Measurements from ENCODE around the gene HLA-F. TPM values are rescaled to one million over a fixed set of nuclear protein-coding genes. Genes with fewer than 3 reads are reported as not detected.
A peak's percentile ranks its signal among the peaks of the same experiment; 100 is the strongest.

HLA-F gene
- total RNA-seq, 1 donor from 2014 or later, result 7.8 TPM

GRCh38 chr6:29762781-29763214, 39.6 kb downstream of the HLA-F start:
- DNase-seq (ENCODE audit: low read depth), result peak; percentile 89

GRCh38 chr6:29763491-29764289, 40.5 kb downstream of the HLA-F start:
- peak; percentile 97 for DNase-seq (ENCODE audit: low read depth)

- DNase-seq (ENCODE audit: low read depth), result peak; percentile 55
Measured at GRCh38 chr6:29764422-29765196, 41.4 kb downstream of the HLA-F start.

GRCh38 chr6:29769336-29769735, 46.1 kb downstream of the HLA-F start:
- no peak for DNase-seq (ENCODE audit: low read depth)

- DNase-seq (ENCODE audit: low read depth), result no peak
Measured at GRCh38 chr6:29770306-29770705, 47.1 kb downstream of the HLA-F start.

GRCh38 chr6:29776684-29777083, 53.5 kb downstream of the HLA-F start:
- no peak for DNase-seq (ENCODE audit: low read depth)

Other genes with a start within 250 kb of the HLA-F start
- gene MAS1L, start 235.5 kb upstream of the HLA-F start, total RNA-seq, result not detected in 2 replicates
- gene UBD, start 163.7 kb upstream of the HLA-F start, total RNA-seq, result 3.8 and 39.4 TPM in 2 replicates
- not detected in 2 replicates for gene OR2H2, start 138.3 kb upstream of the HLA-F start, total RNA-seq
- gene GABBR1, start 90.3 kb upstream of the HLA-F start, total RNA-seq, result 4.3 and 10.2 TPM in 2 replicates
- not detected in 2 replicates for gene MOG, start 66.3 kb upstream of the HLA-F start, total RNA-seq
- 0.10 and 0.69 TPM in 2 replicates for gene ZFP57, start 42.3 kb upstream of the HLA-F start, total RNA-seq
- gene HLA-G, start 104.4 kb downstream of the HLA-F start, total RNA-seq, result 1.7 and 5.7 TPM in 2 replicates
- gene HLA-A, start 219.1 kb downstream of the HLA-F start, total RNA-seq, result 611 and 802 TPM in 2 replicates